A673 (cell line): ENCODE data around the gene IFNLR1. TPM values are rescaled to one million over a fixed set of nuclear protein-coding genes. Genes with fewer than 3 reads are reported as not detected.

Experiments used
- BruUV-seq: library from RNA; stranded (reverse); fragments of 400-500 nt; replicated peaks from 2 replicates; lab custom pipeline; 2021; lab: Mats Ljungman, UMichigan
- CTCF ChIA-PET: fragments of 300-600 bp; sonication (Branson Sonifier 250); formaldehyde crosslinking; loops from one replicate; lab custom pipeline; 2022; ENCODE audit warnings: antibody characterized with exemption; lab: Charles Lee
- POLR2A ChIA-PET: fragments of 300-600 bp; sonication (Branson Sonifier 250); formaldehyde crosslinking; loops from one replicate; lab custom pipeline; 2022; ENCODE audit warnings: antibody characterized with exemption; ENCODE audit not compliant: low non-redundant PET; lab: Charles Lee
- DNase-seq: peaks from one replicate; pipeline ENCODE4 v3.0.0-alpha.2; 2015; ENCODE audit warnings: low spot score
- H3K27ac ChIP-seq: fragments of 200-600 bp; sonication (generic); 2 replicates; pipeline ENCODE4 v1.5.1; 2016; ENCODE audit warnings: mixed run types, low read depth, mild to moderate bottlenecking, mixed read lengths, antibody characterized with exemption, low read length; ENCODE audit not compliant: poor library complexity, severe bottlenecking
- H3K27me3 ChIP-seq: fragments of 200-600 bp; sonication (generic); replicated peaks from 2 replicates; pipeline ENCODE4 v1.6.1; 2017; ENCODE audit warnings: mixed run types, low read depth, mild to moderate bottlenecking, mixed read lengths, antibody characterized with exemption, low read length; ENCODE audit not compliant: insufficient read depth, poor library complexity
- H3K36me3 ChIP-seq: fragments of 200-600 bp; sonication (generic); 2 replicates; pipeline ENCODE4 v1.6.1; 2016; ENCODE audit warnings: mixed run types, mild to moderate bottlenecking, mixed read lengths, antibody characterized with exemption, low read length; ENCODE audit not compliant: insufficient read depth, poor library complexity, severe bottlenecking
- H3K4me1 ChIP-seq: fragments of 200-600 bp; sonication (generic); 2 replicates; pipeline ENCODE4 v1.6.1; 2017; ENCODE audit warnings: mixed run types, mild to moderate bottlenecking, mixed read lengths, antibody characterized with exemption, low read length; ENCODE audit not compliant: insufficient read depth, poor library complexity, severe bottlenecking
- H3K4me3 ChIP-seq: fragments of 200-600 bp; sonication (generic); 2 replicates; pipeline ENCODE4 v1.5.1; 2016; ENCODE audit warnings: low read depth, mixed run types, mild to moderate bottlenecking, mixed read lengths, low read length; ENCODE audit not compliant: poor library complexity, severe bottlenecking
- H3K9me3 ChIP-seq: fragments of 200-600 bp; sonication (generic); 2 replicates; pipeline ENCODE4 v1.6.1; 2016; ENCODE audit warnings: mixed run types, low read depth, mild to moderate bottlenecking, mixed read lengths, antibody characterized with exemption, low read length; ENCODE audit not compliant: poor library complexity, severe bottlenecking
- CTCF ChIP-seq: fragments of 300-800, 200-600 bp; sonication (generic); conservative IDR thresholded peaks from 2 replicates; pipeline ENCODE4 v1.5.1; 2017; ENCODE audit warnings: low read depth, mild to moderate bottlenecking, antibody characterized with exemption, low read length, moderate library complexity, mixed read lengths
- EZH2 ChIP-seq: fragments of 200-600 bp; sonication (generic); IDR thresholded peaks from 2 replicates; pipeline ENCODE4 v1.6.1; 2017; ENCODE audit warnings: borderline replicate concordance, low read depth, mild to moderate bottlenecking, mixed read lengths, antibody characterized with exemption, low read length; ENCODE audit not compliant: poor library complexity, severe bottlenecking
- intact Hi-C: fragments of 100-400 bp; cut with micrococcal nuclease; formaldehyde crosslinking; loops from one replicate; pipeline ENCODE4 v1.10.0; 2022; ENCODE audit not compliant: unreplicated experiment
- total RNA-seq: library from RNA; stranded (reverse); gene quantifications from 2 replicates; pipeline ENCODE4 v1.2.3, GENCODE V29; 2021

Gene IFNLR1
- total RNA-seq, 1 experiment from 2014 or later: 2.0 TPM

GRCh38 chr1:24117132-24117531 lies 70.0 kb downstream of the IFNLR1 start:
- no peaks in the 10 kb centered on the region for H3K27me3 ChIP-seq
- no peak for DNase-seq
- intact Hi-C loops: no loop called here
- TF ChIP-seq CTCF (no peak), EZH2 (no peak)
- POLR2A ChIA-PET: no interaction called here
- H3K36me3 ChIP-seq: no peaks in the 10 kb centered on the region
- CTCF ChIA-PET: no interaction called here
- no peak overlapping the region for H3K27ac ChIP-seq
- BruUV-seq: no TSS peak
- H3K9me3 ChIP-seq: no peaks in the 10 kb centered on the region
- no peak overlapping the region for H3K4me3 ChIP-seq
- H3K4me1 ChIP-seq: no peaks in the 10 kb centered on the region

- no peaks in the 10 kb centered on the region for H3K27me3 ChIP-seq
- TF ChIP-seq CTCF: no peak
- no peak for TF ChIP-seq EZH2
Measured at GRCh38 chr1:24114753-24115152, 72.3 kb downstream of the IFNLR1 start.

GRCh38 chr1:24113641-24114033 lies 73.5 kb downstream of the IFNLR1 start:
- ChIA-PET CTCF (no interaction called here), POLR2A (no interaction called here)
- Histone ChIP-seq H3K27ac (no peak overlapping the region), H3K4me1 (no peaks in the 10 kb centered on the region), H3K36me3 (no peaks in the 10 kb centered on the region), H3K27me3 (no peaks in the 10 kb centered on the region), H3K9me3 (no peaks in the 10 kb centered on the region), H3K4me3 (no peak overlapping the region)
- intact Hi-C loops: loop anchor here (2.0 kb wide), 1 partner anchor 43 kb away; no protein-coding TSS in a partner anchor
- BruUV-seq: no TSS peak
- DNase-seq: no peak
- no peak for TF ChIP-seq CTCF
- no peak for TF ChIP-seq EZH2

More at GRCh38 chr1:24114753-24115152, 72.3 kb downstream of the IFNLR1 start:
- no TSS peak for BruUV-seq
- ChIA-PET POLR2A (no interaction called here), CTCF (no interaction called here)
- Histone ChIP-seq H3K4me3 (no peak overlapping the region), H3K36me3 (no peaks in the 10 kb centered on the region), H3K27ac (no peak overlapping the region), H3K9me3 (no peaks in the 10 kb centered on the region), H3K4me1 (no peaks in the 10 kb centered on the region)
- intact Hi-C loops: no loop called here
- DNase-seq: no peak
